GM08714 (cell line): ENCODE measurements around the gene MADCAM1.

ENCODE experiments used
- H3K4me3 ChIP-seq: fragments of 200-500 bp; sonication (Bioruptor generic); 2 replicates; pipeline ENCODE4 v1.5.1; 2014; ENCODE audit warnings: mild to moderate bottlenecking, low read length, inconsistent platforms
- ZNF274 ChIP-seq: IDR thresholded peaks from 2 replicates; pipeline ENCODE4 v1.6.1; 2012; ENCODE audit warnings: mild to moderate bottlenecking, low read depth, low read length

The MADCAM1 gene

DNA sequence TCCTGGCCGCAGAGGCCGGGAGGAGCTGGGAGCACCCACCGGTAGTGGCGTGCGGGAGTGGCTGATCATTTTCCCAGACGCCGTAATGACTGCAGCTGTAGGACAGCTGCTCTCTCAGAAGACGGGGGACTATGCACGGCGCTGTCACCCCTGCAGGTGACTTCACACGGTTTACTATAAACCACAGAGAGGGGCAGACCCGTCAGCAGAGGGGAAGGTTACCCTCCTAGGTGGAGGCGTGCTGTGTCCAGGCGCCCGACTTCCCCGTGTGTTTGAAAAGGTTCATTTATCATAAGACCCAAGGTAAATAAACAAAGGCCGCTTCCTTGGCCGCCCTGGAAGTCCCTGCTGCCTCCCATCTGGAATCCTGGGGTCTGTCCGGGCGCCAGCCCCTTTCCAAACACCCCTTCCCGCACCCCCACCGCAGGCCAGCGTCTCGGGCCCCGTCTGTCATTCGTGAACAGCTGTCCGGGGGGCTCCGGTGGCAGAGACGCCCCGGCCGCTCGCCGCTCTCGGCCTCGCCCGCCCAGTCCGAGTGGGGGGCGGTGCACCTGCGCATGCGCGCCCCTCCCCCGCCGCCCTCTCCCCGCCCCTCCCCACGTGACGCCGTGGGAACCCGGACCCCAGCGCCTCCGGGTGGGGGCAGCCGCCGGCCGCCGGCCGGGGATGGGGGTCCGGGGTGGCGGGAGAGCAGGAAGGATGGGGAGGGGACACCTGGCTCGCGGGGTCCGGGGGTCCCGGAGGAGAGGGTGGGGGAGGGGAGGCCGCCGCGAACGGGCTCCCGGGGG is 36.4 kb upstream of the MADCAM1 start:
- TF ChIP-seq ZNF274, result no peak
- no peak overlapping the region; the same call in 1 of the 2 replicates for H3K4me3 ChIP-seq

GRCh38 chr19:460877-461720 is 35.2 kb upstream of the MADCAM1 start, which contains the start of gene SHC2:
TSS of gene SHC2 (minus strand) at chr19:461033. CDS start at chr19:460996, 37 bp downstream.
- TF ChIP-seq ZNF274, result no peak
- H3K4me3 ChIP-seq, result no peak within 1 kb of the TSS; the same call in 1 of the 2 replicates

DNA sequence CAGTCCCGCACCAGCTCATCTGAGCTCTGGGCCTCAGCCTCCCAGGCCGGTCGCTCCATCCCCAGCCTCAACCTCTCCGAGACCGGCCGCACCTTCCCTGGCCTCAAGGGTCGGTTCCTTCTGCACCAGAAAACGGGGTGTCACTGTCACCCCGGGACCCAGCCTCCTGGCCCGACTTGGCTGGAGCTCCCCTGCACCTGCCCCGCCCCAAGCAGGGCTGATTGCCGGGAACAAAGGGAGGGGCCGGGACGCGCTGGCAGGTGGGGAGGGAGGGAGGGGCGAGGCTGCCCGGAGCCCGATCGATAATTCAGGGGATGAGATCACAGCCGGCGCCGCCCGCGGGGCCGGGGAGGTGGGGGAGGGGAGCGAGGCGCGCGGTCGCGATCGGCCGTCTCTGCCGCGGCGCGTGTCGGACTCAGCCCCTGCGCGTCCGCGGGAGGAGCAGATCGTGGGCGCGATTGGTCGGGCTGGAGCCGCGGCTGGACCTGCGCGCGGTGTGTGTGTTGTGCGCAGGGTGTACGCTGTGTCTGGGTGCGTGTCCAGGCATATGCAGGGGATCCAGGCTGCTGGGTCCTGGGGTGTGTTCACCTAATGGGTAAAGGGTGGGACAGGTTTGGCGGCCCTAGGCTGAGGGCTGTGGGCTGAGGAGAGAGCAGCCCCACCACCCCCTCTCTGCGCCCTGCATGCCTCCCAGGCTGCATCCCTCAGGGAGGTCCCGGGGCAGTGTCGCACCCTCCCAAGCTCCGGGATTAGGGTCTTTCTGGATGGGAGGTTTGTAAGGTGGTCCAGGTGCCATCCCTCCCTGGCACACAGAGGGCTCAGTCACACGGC is 34.4 kb upstream of the MADCAM1 start:
- H3K4me3 ChIP-seq, result no peak overlapping the region
- TF ChIP-seq ZNF274, result no peak

GRCh38 chr19:463483-464207 is 32.6 kb upstream of the MADCAM1 start:
- no peak for TF ChIP-seq ZNF274
- H3K4me3 ChIP-seq, result no peak overlapping the region

GRCh38 chr19:464208-464545 is 32.1 kb upstream of the MADCAM1 start:
- TF ChIP-seq ZNF274, result no peak
- H3K4me3 ChIP-seq, result no peak overlapping the region

GRCh38 chr19:465056-465816 is 31.1 kb upstream of the MADCAM1 start:
- no peak overlapping the region for H3K4me3 ChIP-seq
- TF ChIP-seq ZNF274, result no peak

DNA sequence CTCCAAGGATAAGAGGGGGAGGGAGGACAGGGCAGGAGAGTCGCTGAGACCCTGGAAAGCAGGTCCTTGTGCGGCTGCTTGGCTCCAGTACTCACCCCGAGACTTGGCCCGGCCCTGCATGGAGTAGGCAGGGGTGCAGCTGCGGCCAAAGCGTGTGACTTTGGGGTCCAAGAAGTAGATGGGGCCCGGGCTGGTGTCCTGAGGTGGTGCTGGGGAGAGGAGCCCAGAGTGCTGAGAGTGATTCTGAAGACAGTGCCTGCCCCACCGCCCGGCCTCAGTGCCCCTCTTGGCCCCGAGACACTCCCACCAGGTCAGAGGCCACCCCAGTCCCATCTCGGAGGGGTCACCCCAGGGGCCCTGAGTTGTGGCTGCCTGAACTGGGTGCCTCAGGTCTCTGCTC is 28.7 kb upstream of the MADCAM1 start:
- no peak for TF ChIP-seq ZNF274
- H3K4me3 ChIP-seq, result no peak overlapping the region

GRCh38 chr19:468587-469256 is 27.6 kb upstream of the MADCAM1 start:
- TF ChIP-seq ZNF274, result no peak
- no peak overlapping the region for H3K4me3 ChIP-seq

- H3K4me3 ChIP-seq, result no peak overlapping the region
- no peak for TF ChIP-seq ZNF274
Observed at GRCh38 chr19:469833-470232, 26.5 kb upstream of the MADCAM1 start.

DNA sequence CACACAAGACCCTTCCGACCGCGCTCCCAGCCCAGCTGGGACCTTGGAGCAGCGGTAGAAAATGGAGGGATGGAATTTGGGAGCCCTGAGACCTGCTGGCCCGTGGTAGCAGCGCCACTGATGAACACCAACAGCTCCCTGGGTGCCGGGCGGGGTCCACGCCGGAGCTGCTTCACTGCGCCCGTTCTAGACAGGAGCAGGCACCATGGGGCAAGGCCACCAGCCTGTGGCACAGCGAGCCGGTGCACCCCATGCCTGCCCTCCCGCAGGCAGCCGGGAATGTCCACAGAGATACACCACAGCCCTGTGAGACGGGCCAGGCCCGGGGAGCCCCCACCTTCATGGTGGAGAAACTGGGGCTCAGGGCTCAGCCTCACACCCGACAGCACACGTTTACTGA is 25.6 kb upstream of the MADCAM1 start:
- no peak overlapping the region for H3K4me3 ChIP-seq
- TF ChIP-seq ZNF274, result no peak

- TF ChIP-seq ZNF274, result no peak
Observed at GRCh38 chr19:472005-472858, 24.1 kb upstream of the MADCAM1 start.

More at GRCh38 chr19:472005-472858, 24.1 kb upstream of the MADCAM1 start:
- no peak overlapping the region for H3K4me3 ChIP-seq
